H54 (cell line): ENCODE data around the gene RPA1.

Source experiments
- DNase-seq: peaks from one replicate; pipeline ENCODE4 v3.0.0; 2011; ENCODE audit warnings: low spot score, mixed read lengths; ENCODE audit not compliant: insufficient read length
- FAIRE-seq: peaks from 3 replicates; lab custom pipeline; 2011; peaks lifted over from hg19 to GRCh38; lab: Jason Lieb, UNC
- POLR2A ChIP-seq: IDR thresholded peaks from 2 replicates; pipeline ENCODE4 v1.6.1; 2011; ENCODE audit warnings: low read depth, mild to moderate bottlenecking, low read length

RPA1 gene

DNA sequence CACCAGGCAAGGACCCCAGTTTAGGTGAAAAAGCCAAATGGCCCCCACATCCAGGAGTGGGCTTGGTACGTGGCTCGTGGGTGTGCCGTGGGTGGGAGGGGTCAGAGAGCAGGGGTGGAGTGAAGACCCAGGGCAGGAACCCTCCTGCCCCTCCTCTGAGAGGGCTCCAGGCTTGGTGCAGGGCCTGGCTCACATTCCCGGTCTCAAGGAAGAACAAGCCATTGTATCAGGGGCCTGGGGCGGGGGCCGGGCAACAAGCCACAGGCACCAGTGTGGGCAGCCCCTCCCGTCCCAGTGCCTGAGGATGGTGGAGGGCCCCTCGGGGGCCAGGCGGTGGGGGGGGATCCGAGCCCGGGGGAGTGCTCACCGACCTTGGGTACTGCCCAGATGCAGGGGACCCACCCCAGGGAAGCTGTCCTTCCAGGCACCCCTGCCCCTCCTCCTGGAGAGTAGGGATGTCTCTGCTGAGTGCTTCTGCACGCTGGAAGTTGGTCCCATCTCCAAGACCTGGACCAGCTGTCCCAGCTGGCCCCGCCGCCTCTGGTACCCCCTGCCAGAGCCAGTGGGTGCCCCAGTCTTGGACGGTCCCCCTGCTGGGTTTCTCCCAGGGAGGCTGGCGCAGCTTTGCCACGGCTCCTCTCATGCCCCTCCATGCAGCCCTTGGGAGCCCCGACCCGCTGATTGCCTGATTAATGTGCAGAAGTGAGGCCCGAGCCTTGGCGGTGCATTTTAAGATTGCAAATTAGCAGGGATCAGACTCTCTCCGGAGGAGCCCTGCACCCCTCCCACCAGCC, 111.7 kb downstream of the RPA1 start:
- TF ChIP-seq POLR2A: no peak
- no peak for FAIRE-seq
- DNase-seq: no peak

DNA sequence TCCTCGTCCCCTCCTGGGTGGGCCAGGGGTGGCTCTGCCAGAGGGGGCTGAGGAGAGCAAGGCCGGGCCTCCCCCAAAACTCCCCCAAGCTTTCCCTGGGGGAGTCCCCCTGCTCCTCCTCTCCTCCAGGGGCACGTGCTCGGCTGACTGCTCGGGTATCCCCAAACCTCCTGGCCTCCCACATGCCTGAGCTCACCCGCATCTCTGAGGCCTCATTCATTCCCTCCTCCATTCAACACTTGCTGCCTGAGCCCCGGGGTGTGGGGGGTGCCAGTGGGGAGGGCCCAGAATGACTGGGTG, 112.2 kb downstream of the RPA1 start:
- TF ChIP-seq POLR2A: no peak
- FAIRE-seq (no peak), DNase-seq (no peak)

DNA sequence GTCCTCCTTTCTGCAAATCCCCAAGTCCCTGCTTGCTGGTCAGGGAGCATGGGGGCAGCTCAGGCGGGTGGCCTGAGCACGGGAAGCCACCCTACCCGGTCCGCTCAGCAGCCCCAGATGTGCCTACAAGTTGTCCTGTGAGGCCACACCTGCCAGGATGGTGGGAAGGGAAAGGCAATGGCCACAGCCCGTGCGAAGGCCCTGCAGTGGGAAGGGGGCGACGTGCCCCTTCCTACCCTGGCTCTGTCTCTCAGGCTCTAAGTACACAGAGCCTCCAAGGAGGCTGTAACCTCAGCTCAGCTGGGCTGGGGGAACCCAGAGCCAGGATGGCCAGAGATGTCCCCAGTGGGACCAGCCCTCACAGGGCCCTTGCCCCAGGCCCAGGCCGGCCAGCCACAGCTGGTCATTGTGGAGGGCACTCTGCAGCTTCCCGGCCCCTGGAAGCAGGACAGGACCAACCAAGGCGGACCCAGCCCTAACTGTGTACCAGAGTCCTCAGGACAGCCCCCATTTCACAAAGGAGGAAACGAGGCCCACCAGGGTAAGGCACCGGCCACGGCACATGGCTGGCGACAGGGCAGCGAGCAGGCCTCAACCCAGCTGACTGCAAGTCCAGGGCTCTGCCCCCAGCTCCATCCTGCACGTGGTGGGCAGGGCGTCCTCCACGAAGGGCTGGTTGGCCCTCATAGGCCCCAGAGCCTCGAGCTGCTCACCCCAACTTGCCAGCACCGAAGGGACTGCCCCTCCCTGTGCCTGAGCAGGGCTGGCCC, 113.0 kb downstream of the RPA1 start:
- TF ChIP-seq POLR2A: no peak
- FAIRE-seq (no peak), DNase-seq (no peak)

DNA sequence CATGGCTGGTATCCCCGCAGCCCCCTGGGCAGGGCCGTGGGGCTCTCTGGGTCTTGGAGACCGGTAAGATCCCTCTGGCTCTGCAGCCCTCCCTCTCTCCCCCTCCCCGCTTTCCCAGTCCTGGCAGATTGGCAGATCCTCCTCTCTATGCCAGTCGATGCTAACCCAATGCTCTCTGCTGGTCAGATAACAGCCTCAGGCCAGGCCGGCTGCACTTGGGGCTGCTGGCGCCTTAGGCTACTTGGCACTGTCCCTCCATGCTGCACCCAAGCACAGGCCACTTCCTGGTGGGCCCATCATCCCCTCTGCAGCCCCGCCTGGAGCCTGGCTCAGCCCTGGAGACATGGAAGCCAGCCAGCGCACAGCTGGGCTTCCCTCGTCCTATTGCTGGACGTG, 113.6 kb downstream of the RPA1 start:
- FAIRE-seq (no peak), DNase-seq (no peak)
- TF ChIP-seq POLR2A: no peak

DNA sequence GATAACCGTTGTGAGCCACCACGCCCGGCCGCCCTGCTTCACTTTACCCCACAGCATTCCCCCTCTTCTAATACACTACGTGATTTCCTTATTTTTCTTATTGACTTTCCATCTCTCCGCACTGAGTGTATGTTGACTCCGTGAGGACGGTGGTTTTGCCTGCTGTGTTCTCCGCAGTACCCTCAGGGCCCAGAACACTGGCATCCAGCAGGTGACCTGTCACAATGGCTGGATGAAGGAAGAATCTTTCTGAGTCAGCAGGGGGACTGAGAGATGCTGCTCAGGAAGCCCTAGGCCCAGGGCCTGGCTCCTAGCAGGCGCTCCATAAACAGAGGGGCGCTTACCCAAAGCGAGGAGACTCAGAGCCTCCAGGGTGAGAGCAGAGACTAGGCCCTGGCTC, 115.8 kb downstream of the RPA1 start:
- DNase-seq: no peak
- TF ChIP-seq POLR2A: no peak
- FAIRE-seq: no peak

DNA sequence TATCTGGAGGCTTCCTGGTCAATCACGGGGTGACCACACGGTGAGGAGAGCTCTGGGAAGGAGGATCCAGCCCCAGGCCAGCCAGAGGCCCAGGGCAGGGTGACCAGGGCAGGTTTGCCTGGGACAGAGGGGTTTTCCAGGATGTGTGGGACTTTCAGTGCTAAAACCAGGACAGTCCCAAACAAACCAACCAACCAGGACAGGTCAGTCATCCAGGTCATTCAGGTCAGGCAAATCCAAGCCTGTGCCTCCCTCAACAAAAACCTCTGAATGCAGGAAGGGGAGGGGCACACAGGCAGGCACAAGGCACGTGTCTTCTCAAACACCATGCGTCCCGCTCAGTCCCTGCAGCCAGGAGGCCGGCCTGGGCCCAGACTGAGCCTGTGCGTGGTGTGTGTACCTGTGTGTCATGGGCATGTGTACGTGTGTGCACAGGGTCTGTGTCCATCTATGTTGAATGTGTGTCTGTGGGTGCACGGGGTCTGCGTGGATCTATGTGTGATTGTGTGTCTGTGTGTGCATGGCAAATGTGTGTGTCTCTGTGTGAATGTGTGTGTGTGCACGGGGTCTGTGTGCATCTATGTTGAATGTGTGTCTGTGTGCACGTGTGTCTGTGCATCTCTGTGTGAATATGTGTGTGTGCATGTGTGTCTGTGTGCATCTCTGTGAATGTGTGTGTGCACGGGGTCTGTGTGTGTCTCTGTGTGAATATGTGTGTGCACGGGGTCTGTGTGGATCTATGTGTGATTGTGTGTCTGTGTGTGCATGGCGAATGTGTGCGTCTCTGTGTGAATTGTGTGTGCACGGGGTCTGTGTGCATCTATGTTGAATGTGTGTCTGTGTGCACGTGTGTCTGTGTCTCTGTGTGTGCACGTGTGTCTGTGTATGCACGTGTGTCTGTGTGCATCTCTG, 116.5 kb downstream of the RPA1 start:
- no peak for TF ChIP-seq POLR2A
- FAIRE-seq (no peak), DNase-seq (no peak)

DNA sequence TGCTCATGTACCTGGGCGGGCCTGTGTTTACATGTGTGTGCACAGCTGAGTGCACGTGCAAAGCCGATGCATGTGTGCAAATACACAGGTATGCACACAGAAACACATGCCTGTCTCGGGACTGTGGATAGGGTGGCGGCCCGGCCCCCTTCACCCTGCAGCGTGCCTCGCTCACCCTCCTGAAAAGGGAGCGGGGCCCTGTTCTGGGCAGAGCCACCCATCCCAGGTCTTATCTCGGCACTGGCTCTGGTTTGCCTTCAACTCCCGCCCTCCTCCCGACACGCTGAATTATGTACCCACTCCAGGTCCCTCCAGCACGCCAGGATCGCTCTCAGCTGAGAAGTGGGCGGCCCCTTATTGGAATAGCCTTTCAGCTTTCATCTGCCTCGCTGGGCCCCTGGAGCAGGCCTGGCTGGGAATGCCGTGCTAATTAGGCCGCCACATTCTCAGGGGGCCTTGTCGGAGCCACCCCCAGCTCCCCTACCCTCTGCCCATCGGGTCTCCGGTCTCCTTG, 117.5 kb downstream of the RPA1 start:
- TF ChIP-seq POLR2A: no peak
- FAIRE-seq (no peak), DNase-seq (no peak)

DNA sequence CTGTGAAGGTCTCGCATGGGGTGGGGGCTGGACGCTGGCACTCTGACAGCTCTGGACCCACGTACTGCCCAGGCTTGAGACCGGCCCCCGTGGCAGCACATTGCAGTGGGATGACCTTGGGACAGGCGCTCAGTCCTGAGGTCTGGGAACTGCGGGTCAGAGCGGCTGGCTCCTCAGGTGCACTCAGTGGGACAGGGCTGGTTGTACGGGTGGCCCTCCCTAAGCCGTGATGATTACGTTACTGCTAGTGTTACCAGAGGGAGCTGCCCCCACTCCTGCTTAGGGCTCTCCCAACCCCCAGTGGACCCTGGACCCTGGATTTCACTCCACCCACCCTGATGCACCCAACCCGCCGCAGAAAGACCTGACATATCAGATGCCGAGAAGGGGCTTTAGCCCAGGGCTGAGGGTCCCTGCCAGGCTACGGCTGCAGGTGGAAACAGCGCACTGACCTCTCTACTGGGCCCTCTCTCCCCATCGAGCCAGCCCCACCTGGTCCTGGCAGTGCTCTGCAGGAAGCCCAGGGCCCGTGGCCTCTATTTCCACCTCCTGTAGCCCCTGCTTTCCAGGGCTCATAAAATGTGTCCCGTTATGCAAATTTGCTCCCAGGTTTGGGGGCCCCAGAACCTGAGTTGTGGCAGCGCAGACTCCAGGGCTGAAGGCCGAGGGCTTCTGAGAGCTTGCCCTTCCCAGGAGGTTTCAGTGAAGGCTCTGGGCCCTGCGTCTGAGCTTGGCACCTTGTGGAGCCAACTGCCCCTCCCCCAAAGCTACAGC, 118.1 kb downstream of the RPA1 start:
- FAIRE-seq: no peak
- TF ChIP-seq POLR2A: no peak
- DNase-seq: no peak

DNA sequence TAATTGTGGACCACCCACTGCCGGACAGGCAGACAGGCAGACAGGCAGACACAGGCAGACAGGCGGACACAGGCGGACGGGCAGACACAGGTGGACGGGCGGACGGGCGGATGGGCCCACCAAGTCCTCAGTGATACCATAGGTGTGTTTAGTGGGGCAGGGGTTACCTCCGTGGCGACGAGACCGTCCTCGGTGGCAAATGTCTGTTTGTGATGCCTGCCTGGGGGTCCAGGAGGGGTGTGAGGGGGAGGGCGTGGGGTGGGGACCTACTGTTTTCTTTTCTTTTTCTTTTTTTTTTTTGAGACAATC, 118.7 kb downstream of the RPA1 start:
- DNase-seq: no peak
- TF ChIP-seq POLR2A: no peak
- FAIRE-seq: no peak
